NCI-H748 (cell line): ENCODE measurements around the gene SAMD11.

Source experiments
- DNase-seq: peaks from one replicate; lab custom pipeline; 2025; ENCODE audit not compliant: unreplicated experiment; lab: John Stamatoyannopoulos, UW

SAMD11 gene

GRCh38 chr1:932173-932510 lies 8.4 kb downstream of the SAMD11 start:
- no peak for DNase-seq

- DNase-seq: no peak
Measured at GRCh38 chr1:932776-933602, 9.3 kb downstream of the SAMD11 start.

GRCh38 chr1:933603-933940 lies 9.8 kb downstream of the SAMD11 start:
- DNase-seq: peak; percentile 14

- DNase-seq: peak; percentile 46
Measured at GRCh38 chr1:934991-935750, 11.4 kb downstream of the SAMD11 start.

GRCh38 chr1:935751-936231 lies 12.1 kb downstream of the SAMD11 start:
- peak; percentile 88 for DNase-seq

- no peak for DNase-seq
Measured at GRCh38 chr1:936348-937264, 12.9 kb downstream of the SAMD11 start.

- no peak for DNase-seq
Measured at GRCh38 chr1:937521-937920, 13.8 kb downstream of the SAMD11 start.

GRCh38 chr1:938088-938683 lies 14.5 kb downstream of the SAMD11 start:
- no peak for DNase-seq

GRCh38 chr1:938711-939489 lies 15.2 kb downstream of the SAMD11 start:
- DNase-seq: no peak

- DNase-seq: no peak
Measured at GRCh38 chr1:939511-940106, 15.9 kb downstream of the SAMD11 start.

- DNase-seq: peak; percentile 69
Measured at GRCh38 chr1:940107-941014, 16.6 kb downstream of the SAMD11 start.

GRCh38 chr1:941015-941587 lies 17.4 kb downstream of the SAMD11 start:
- no peak for DNase-seq

- peak; percentile 89 for DNase-seq
Measured at GRCh38 chr1:941588-942383, 18.1 kb downstream of the SAMD11 start.

- peak; percentile 44 for DNase-seq
Measured at GRCh38 chr1:942411-942821, 18.7 kb downstream of the SAMD11 start.

- DNase-seq: peak; percentile 19
Measured at GRCh38 chr1:942864-943533, 19.3 kb downstream of the SAMD11 start.

- DNase-seq: no peak
Measured at GRCh38 chr1:943545-944340, 20.0 kb downstream of the SAMD11 start.
